ENCODE measurements around the gene JADE2. TPM values are rescaled to one million over a fixed set of nuclear protein-coding genes. Genes with fewer than 3 reads are reported as not detected.

Gene JADE2
- total RNA-seq, 2 experiments from 2014 or later = 32.3 to 67.0 TPM

- Histone ChIP-seq H3K4me1 (ENCODE audit: insufficient read depth, low read length, poor library complexity, severe bottlenecking) (no peaks in the 10 kb centered on the region), H3K79me2 (ENCODE audit: insufficient read depth, low read depth, low read length) (no peaks in the 10 kb centered on the region), H3K4me3 (ENCODE audit: low read depth, low read length, poor library complexity, severe bottlenecking) (no peak overlapping the region), H4K20me1 (ENCODE audit: insufficient read depth, low read length) (no peaks in the 10 kb centered on the region), H3K9me2 (ENCODE audit: insufficient read depth, low read length) (no peaks in the 10 kb centered on the region), H3K27ac (ENCODE audit: low read depth, low read length, poor library complexity, severe bottlenecking) (no peak overlapping the region), H3K9me3 (ENCODE audit: low read length) (no peaks in the 10 kb centered on the region), H3K4me2 (ENCODE audit: low read length) (no peak overlapping the region), H3K36me3 (ENCODE audit: insufficient read depth, low read length) (peaks cover 78% of the 10 kb centered on the region), H2AFZ (ENCODE audit: low read length) (no peak overlapping the region)
- ChIA-PET CTCF (ENCODE audit: unreplicated experiment) (no interaction called here), POLR2A (interaction anchor here (0.5 to 1.2 kb wide), 8 partner anchors 12 to 1529 kb away, joined by 3 to 6 read pairs (median 3); no protein-coding TSS in a partner anchor)
- DNase-seq (ENCODE audit: low spot score) = no peak
- TF ChIP-seq EZH2phosphoT487 (IDR thresholded peaks at IDR 0.05; ENCODE audit: borderline replicate concordance, low read depth, low read length) = no peak
- TF ChIP-seq, protein P1, sequence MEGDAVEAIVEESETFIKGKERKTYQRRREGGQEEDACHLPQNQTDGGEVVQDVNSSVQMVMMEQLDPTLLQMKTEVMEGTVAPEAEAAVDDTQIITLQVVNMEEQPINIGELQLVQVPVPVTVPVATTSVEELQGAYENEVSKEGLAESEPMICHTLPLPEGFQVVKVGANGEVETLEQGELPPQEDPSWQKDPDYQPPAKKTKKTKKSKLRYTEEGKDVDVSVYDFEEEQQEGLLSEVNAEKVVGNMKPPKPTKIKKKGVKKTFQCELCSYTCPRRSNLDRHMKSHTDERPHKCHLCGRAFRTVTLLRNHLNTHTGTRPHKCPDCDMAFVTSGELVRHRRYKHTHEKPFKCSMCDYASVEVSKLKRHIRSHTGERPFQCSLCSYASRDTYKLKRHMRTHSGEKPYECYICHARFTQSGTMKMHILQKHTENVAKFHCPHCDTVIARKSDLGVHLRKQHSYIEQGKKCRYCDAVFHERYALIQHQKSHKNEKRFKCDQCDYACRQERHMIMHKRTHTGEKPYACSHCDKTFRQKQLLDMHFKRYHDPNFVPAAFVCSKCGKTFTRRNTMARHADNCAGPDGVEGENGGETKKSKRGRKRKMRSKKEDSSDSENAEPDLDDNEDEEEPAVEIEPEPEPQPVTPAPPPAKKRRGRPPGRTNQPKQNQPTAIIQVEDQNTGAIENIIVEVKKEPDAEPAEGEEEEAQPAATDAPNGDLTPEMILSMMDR (conservative IDR thresholded peaks at IDR 0.05; ENCODE audit: low read length) = no peak
- no TSS peak for BruUV-seq (replicated peaks)
- intact Hi-C loops (cut with micrococcal nuclease; ENCODE audit: unreplicated experiment) = no loop called here
Measured at GRCh38 chr5:134608555-134608954, 83.1 kb downstream of the JADE2 start.

DNA sequence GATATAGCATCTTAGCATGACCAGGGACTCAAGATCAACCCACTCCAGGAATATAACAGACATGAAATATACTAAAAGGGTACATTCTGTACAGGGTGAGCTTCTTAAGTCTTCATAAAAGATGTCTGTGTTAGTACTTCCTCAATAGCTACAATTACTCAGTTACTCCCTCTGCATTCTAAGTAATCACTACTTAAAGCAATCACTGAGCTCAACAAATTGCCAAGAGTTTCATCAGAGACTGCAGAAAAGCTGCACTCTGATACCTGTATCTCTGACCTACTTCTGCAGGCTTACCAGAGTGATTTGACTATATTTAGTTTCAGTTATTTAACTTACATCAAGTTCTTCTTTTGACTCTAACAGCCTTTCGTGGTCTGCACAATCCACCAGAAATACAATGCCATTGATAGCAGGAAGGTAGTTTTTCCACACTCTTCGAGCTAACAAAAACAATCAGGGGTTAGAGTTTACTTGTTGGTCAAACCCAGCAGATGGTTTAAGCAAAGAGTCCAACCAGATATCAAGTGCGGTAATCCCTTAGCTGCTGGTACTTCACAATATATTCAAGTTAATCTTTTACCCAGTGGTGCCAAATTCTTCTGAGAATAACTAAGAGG, 83.9 kb downstream of the JADE2 start:
- no TSS peak for BruUV-seq (replicated peaks)
- CTCF ChIA-PET (ENCODE audit: unreplicated experiment) = no interaction called here

GRCh38 chr5:134610725-134611124, 85.3 kb downstream of the JADE2 start:
- no peaks in the 10 kb centered on the region for H3K9me3 ChIP-seq (ENCODE audit: low read length)
- ChIA-PET POLR2A (interaction anchor here (0.6 to 0.7 kb wide), 4 partner anchors 10 to 194 kb away, joined by 3 to 4 read pairs (median 4); no protein-coding TSS in a partner anchor), CTCF (ENCODE audit: unreplicated experiment) (no interaction called here)
- no peak for TF ChIP-seq EZH2phosphoT487 (IDR thresholded peaks at IDR 0.05; ENCODE audit: borderline replicate concordance, low read depth, low read length)
- TF ChIP-seq, protein P1 (conservative IDR thresholded peaks at IDR 0.05; ENCODE audit: low read length) = no peak
- no TSS peak for BruUV-seq (replicated peaks)
- H3K4me2 ChIP-seq (ENCODE audit: low read length) = no peak overlapping the region
- H3K4me3 ChIP-seq (ENCODE audit: low read depth, low read length, poor library complexity, severe bottlenecking) = no peak overlapping the region
- intact Hi-C loops (cut with micrococcal nuclease; ENCODE audit: unreplicated experiment) = no loop called here
- no peaks in the 10 kb centered on the region for H4K20me1 ChIP-seq (ENCODE audit: insufficient read depth, low read length)
- no peak for DNase-seq (ENCODE audit: low spot score)
- H3K79me2 ChIP-seq (ENCODE audit: insufficient read depth, low read depth, low read length) = no peaks in the 10 kb centered on the region
- no peaks in the 10 kb centered on the region for H3K9me2 ChIP-seq (ENCODE audit: insufficient read depth, low read length)
- peaks cover 70% of the 10 kb centered on the region for H3K36me3 ChIP-seq (ENCODE audit: insufficient read depth, low read length)
- H3K27ac ChIP-seq (ENCODE audit: low read depth, low read length, poor library complexity, severe bottlenecking) = no peak overlapping the region
- no peak overlapping the region for H2AFZ ChIP-seq (ENCODE audit: low read length)
- H3K4me1 ChIP-seq (ENCODE audit: insufficient read depth, low read length, poor library complexity, severe bottlenecking) = no peaks in the 10 kb centered on the region

More for the DNA sequence above, 83.9 kb downstream of the JADE2 start:
- no peaks in the 10 kb centered on the region for H3K4me1 ChIP-seq (ENCODE audit: insufficient read depth, low read length, poor library complexity, severe bottlenecking)
- intact Hi-C loops (cut with micrococcal nuclease; ENCODE audit: unreplicated experiment) = no loop called here
- no peak overlapping the region for H3K4me3 ChIP-seq (ENCODE audit: low read depth, low read length, poor library complexity, severe bottlenecking)
- H3K9me2 ChIP-seq (ENCODE audit: insufficient read depth, low read length) = no peaks in the 10 kb centered on the region
- no peak for TF ChIP-seq EZH2phosphoT487 (IDR thresholded peaks at IDR 0.05; ENCODE audit: borderline replicate concordance, low read depth, low read length)
- TF ChIP-seq, protein P1 (conservative IDR thresholded peaks at IDR 0.05; ENCODE audit: low read length) = no peak
- peaks cover 78% of the 10 kb centered on the region for H3K36me3 ChIP-seq (ENCODE audit: insufficient read depth, low read length)
- no peak overlapping the region for H2AFZ ChIP-seq (ENCODE audit: low read length)
- no peaks in the 10 kb centered on the region for H4K20me1 ChIP-seq (ENCODE audit: insufficient read depth, low read length)
- H3K79me2 ChIP-seq (ENCODE audit: insufficient read depth, low read depth, low read length) = no peaks in the 10 kb centered on the region
- no peak overlapping the region for H3K4me2 ChIP-seq (ENCODE audit: low read length)
- POLR2A ChIA-PET = interaction anchor here (0.6 to 0.9 kb wide), 8 partner anchors 11 to 1530 kb away, joined by 3 to 6 read pairs (median 3); no protein-coding TSS in a partner anchor
- H3K27ac ChIP-seq (ENCODE audit: low read depth, low read length, poor library complexity, severe bottlenecking) = no peak overlapping the region
- H3K9me3 ChIP-seq (ENCODE audit: low read length) = no peaks in the 10 kb centered on the region
- DNase-seq (ENCODE audit: low spot score) = no peak

All from OCI-LY7 (cell line).